ENCODE results near the gene DUSP6.

The DUSP6 gene

DNA sequence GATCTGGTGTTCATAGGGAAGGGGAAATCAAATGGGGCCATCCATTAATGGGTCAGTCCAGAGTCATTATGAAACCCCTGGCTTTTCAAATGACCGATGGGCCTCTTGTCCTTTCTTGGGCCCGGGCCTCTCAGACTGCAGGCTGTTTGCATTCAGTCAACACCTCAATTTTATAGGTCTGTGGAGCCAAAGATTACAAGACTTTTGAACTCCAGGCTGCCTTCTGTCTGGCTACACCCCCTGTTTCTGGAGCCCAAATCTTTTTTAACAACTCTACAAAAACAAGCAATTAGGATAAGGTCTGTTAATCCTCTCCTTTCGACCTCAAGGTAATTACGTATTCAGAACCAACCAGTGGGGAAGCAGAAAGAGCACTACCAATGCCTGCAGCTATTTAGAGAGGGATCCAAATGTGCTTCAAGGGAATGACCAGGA, 35.6 kb downstream of the DUSP6 start:
- H3K27ac ChIP-seq: no peak overlapping the region

DNA sequence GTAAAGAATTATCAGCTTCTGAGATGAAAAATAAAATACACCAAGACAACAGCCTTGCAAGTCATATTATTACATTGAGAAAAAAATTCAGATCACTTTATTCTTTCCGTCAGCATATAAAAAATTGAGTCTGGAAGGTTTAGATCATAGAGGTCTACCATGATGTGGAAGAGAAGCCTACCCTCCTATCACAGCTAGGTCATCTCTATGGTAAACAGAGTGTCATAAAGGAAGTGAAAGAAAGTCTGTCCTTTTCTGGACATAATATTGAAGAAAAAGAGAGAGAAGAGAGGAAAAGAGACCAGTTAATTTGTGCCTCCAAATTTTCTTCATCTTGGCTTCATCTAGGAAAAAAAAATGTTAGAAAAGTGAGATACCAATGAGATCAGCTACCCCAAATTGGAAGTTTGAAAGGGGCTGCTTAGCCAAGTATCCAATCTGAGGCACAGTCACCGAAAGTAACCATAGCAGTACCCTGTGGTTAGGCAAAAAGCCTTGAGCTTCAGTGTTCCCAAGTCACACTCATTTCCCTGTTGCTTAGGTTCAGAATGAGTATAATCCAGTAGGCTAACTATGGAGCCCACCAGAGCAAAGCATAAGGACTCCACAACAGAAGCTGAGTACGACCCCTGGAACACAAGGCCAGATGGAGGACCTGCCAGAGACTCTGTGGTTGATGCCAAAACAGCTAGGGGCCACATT, 38.1 kb downstream of the DUSP6 start:
- no peak overlapping the region for H3K27ac ChIP-seq
- no peak overlapping the region for H3K4me3 ChIP-seq

More for the DNA sequence above, 35.6 kb downstream of the DUSP6 start:
- H3K4me3 ChIP-seq: no peak overlapping the region

DNA sequence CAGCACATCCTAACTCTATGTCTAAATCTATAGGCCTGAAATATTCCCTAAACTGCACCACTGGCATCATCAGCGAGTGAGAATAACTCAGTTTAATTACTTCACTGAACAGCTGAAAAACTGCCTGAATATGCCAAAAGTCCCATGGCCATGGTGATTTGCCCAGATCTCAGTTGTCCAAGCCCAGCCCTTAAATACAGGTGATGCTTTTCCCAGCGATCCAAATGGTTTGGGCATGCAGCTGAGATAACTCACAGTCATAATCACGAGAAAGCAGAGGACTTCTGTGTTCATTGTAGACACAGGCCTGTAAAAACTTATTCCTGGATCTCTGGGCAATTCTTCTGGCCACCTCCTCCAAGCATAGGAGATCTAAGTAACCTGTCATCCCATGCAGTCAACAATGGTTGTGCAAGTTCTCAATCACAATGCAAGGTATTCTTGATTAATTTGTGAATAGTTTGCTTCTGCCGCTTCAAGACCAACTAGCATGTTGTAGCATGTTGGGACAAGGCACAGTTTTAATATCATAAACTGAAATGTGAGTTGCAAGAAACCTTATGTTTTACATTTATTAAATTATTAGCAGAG, 40.5 kb downstream of the DUSP6 start:
- no peak overlapping the region for H3K27ac ChIP-seq

DNA sequence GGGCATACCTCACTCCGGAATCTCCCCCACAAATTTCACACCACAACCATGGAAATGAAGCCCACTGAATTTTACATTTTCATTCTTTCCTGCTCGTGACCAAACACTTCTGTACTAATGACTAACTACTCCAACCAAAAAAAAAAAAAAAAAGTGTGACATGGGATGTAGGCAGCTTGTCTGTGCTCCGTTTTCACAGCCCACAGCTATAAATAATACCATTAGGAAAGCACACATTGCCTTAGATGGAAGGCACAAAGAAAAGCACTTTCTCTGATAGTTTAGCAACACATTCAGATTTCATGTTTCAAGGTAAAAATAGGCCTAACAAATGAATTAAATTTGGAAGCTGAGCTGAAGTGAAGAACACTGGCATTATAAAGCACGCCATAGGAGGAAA, 42.5 kb downstream of the DUSP6 start:
- Histone ChIP-seq H3K27ac (no peak overlapping the region), H3K4me3 (no peak overlapping the region)

More for the DNA sequence above, 40.5 kb downstream of the DUSP6 start:
- no peak overlapping the region for H3K4me3 ChIP-seq

DNA sequence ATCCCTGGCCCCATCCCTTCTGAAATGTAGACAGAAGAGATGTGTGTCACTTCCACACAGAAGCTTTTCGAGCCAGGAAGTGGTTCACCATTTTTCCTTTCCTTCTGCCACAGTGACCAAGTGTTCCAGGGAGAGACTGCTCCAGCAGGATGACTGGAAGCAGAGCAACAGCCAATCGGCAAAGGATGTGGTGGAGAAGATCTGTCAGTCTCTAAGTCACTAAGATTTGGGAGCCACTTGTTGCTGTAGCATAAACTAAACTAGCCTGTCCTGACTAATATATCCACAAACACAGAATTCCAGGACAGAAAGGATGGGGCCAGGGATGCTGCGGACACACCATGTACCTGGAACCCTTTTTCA, 42.9 kb downstream of the DUSP6 start:
- no peak overlapping the region for H3K27ac ChIP-seq
- H3K4me3 ChIP-seq: no peak overlapping the region

DNA sequence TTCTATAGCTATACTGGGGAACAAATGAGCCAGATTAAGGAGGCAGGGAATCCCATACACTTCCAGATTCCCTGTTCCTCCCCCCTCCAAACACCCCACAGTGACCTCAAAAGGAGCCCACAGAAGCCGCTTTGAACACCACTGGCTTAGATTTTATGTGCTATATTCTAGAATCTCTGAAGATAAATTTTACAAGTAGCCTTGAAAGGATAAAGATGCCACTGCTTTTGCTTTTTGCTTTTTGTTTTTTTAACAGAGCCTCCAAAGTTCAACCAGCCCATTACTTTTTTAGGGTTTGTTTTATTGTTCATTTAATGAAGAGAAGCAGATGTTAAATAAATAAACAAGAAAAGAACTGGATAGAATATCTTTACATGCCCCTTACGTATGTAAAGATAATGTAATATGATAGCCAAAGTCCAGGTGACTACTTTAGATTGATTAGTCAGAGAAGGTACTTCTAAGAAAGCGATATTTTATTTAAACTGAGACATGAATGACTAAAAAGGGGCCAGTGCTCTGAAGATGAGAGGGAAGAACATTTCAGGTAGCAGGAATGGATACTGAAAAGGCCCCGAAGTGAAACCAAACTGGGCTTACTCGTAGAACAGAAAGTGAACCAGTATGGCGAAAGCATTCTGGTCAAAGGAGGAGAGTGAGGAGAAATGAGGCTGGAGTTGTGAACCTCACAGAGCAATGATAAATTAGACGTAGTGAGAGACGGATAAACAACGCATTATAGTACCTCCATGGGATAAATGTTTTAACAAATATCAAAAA, 44.6 kb downstream of the DUSP6 start:
- Histone ChIP-seq H3K27ac (no peak overlapping the region), H3K4me3 (no peak overlapping the region)

DNA sequence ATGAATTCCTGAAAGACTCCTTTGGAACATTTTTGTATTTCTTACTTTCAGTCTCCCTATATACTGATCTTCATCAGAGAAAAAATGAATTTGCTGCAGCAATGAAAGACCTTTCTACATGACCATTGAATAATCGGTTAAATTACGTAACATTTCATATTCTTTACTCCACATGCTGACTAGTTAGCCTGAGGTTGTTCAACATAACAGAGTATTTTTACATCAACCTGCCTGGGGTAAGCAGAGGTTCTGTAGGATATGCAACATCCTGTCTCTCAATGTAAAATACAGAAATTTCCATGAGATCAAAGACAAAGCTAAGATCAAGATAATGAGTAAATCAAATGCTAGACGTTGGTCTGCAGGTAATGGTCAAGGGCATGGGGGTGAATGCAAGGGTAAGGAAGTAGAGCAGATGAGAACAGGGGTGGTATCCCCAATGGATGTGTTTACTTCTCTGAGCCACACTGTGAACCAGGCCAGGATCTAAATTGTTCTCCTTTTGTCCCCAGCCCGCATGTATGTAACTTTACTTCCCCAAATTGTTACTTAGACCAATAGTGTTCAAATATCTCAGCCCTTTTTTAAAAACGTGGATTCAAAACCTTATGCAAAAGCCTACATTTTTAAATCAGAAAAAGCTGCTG, 45.4 kb downstream of the DUSP6 start:
- Histone ChIP-seq H3K27ac (no peak overlapping the region), H3K4me3 (no peak overlapping the region)

DNA sequence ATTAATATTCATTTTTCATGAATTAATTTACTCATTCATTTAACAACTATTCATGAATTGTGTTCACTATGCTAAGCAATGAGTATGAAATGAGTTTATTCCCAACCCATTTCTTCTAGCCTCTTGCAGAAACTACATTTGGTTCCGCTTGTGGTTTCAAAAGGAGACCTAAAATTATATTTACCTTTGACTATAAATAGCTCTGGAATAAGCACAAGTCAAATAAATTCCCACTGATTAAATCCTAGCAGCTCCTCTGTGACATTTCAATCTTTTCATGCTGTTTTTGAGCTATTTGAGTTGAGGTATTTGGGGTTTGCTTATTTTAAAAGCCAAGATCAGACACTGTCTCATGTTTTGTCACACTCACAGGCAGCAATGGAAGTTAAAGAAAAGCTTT, 46.9 kb downstream of the DUSP6 start:
- Histone ChIP-seq H3K4me3 (no peak overlapping the region), H3K27ac (no peak overlapping the region)

DNA sequence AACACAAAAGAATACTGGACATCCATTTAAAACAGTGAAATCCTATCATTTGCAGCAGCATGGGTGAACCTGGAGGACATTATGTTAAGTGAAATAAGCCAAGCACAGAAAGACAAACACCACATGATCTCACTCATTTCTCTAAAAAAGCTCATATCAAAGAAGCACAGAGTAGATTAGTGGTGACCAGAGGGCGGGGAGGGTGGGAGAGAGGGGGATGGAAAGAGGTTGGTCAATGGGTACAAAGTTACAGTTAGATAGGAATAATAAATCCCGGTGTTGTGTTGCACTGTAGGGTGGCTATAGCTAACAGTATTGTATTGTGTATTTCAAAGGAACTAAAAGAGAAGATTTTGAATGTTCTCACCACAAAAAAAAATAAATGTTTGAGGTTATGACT, 52.4 kb downstream of the DUSP6 start:
- Histone ChIP-seq H3K27ac (no peak overlapping the region), H3K4me3 (no peak overlapping the region)

DNA sequence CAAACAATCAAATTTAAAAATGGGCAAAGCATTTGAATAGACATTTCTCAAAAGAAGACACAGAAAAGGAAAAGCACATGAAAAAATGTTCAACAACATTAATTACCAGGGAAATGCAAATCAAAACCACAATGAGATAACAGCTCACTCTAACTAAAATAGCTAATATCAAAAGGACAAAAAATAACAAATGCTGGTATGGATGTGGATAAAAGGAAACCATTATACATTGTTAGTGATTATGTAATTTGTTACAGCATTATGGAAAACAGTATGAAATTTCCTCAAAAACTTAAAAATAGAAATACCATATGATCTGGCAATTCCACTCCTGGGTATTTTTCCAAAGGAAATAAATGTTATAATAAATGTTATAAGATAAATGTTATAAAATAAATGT, 52.9 kb downstream of the DUSP6 start:
- Histone ChIP-seq H3K4me3 (no peak overlapping the region), H3K27ac (no peak overlapping the region)
